H1 (cell line): ENCODE measurements around the gene KCNK3. TPM values are rescaled to one million over a fixed set of nuclear protein-coding genes. Genes with fewer than 3 reads are reported as not detected.

Experiments
- ATF2 ChIP-seq: IDR thresholded peaks from 2 replicates; pipeline ENCODE4 v1.6.1; 2012; ENCODE audit warnings: low read length, inconsistent platforms
- BCL11A ChIP-seq, 2 experiments: IDR thresholded peaks; one replicate each; pipeline ENCODE4 v1.6.1; 2011; ENCODE audit warnings: low read depth in 2 of 2, low read length in 2 of 2, mild to moderate bottlenecking in 2 of 2
- CBX5 ChIP-seq: fragments of 300-800, 300-1000 bp; sonication (generic); IDR thresholded peaks from 2 replicates; pipeline ENCODE4 v1.7.1; 2016; ENCODE audit warnings: antibody characterized with exemption, low read length, low read depth
- CTCF ChIP-seq, 3 experiments: IDR thresholded peaks; 1 replicate in 2 of 3; 2 replicates in 1 of 3; pipeline versions ENCODE4 v1.5.1 to v1.6.1; 2011; ENCODE audit warnings: low read length in 3 of 3, mild to moderate bottlenecking in 3 of 3, inconsistent platforms in 2 of 3, low read depth in 1 of 3, moderate library complexity in 1 of 3; ENCODE audit not compliant: insufficient read depth in 1 of 3; ENCODE audit errors: control extremely low read depth in 1 of 3
- GABPA ChIP-seq: IDR thresholded peaks from 2 replicates; pipeline ENCODE4 v1.6.1; 2011; ENCODE audit warnings: mild to moderate bottlenecking, low read length, moderate library complexity, borderline replicate concordance; ENCODE audit not compliant: insufficient read depth
- HDAC2 ChIP-seq, 2 experiments: fragments of 300-600 bp in 1 of 2; sonication (generic) in 1 of 2; IDR thresholded peaks; 2 replicates each; pipeline ENCODE4 v1.6.1; 2011 to 2012; ENCODE audit warnings: low read depth in 2 of 2, low read length in 2 of 2, mild to moderate bottlenecking in 2 of 2, moderate library complexity in 2 of 2, borderline replicate concordance in 1 of 2, inconsistent platforms in 1 of 2
- JUND ChIP-seq: IDR thresholded peaks from 2 replicates; pipeline ENCODE4 v1.6.1; 2011; ENCODE audit warnings: mild to moderate bottlenecking, improper control_type of control experiment, low read length
- KDM1A ChIP-seq: fragments of 200-600, 300-600 bp; sonication (generic); IDR thresholded peaks from 2 replicates; pipeline ENCODE4 v1.7.1; 2016; ENCODE audit warnings: mild to moderate bottlenecking, low read length, borderline replicate concordance
- KDM5A ChIP-seq: fragments of 200-600 bp; IDR thresholded peaks from 2 replicates; pipeline ENCODE4 v1.7.1; 2012; ENCODE audit warnings: mild to moderate bottlenecking, low read length, inconsistent platforms, mixed read lengths
- MAFK ChIP-seq: IDR thresholded peaks from 2 replicates; pipeline ENCODE4 v1.6.1; 2012; ENCODE audit warnings: low read depth, mild to moderate bottlenecking, improper control_type of control experiment, low read length
- NRF1 ChIP-seq: IDR thresholded peaks from 2 replicates; pipeline ENCODE4 v1.6.1; 2011; ENCODE audit warnings: mild to moderate bottlenecking, low read depth, low read length, improper control_type of control experiment
- PHF8 ChIP-seq: fragments of 200-600 bp; sonication (generic); conservative IDR thresholded peaks from 2 replicates; pipeline ENCODE4 v1.7.1; 2012; ENCODE audit warnings: low read depth, mild to moderate bottlenecking, inconsistent platforms, low read length, moderate library complexity
- POLR2AphosphoS5 ChIP-seq: IDR thresholded peaks from 2 replicates; pipeline ENCODE4 v1.6.1; 2011; ENCODE audit warnings: low read depth, low read length
- SIN3A ChIP-seq, 2 experiments: IDR thresholded peaks in 1 of 2; conservative IDR thresholded peaks in 1 of 2; 2 replicates each; pipeline ENCODE4 v1.6.1; 2011 to 2012; ENCODE audit warnings: low read length in 2 of 2, improper control_type of control experiment in 1 of 2, low read depth in 1 of 2, mild to moderate bottlenecking in 1 of 2
- SP1 ChIP-seq: IDR thresholded peaks from 2 replicates; pipeline ENCODE4 v1.6.1; 2011; ENCODE audit warnings: low read depth, low read length
- TAF1 ChIP-seq: IDR thresholded peaks from 2 replicates; pipeline ENCODE4 v1.6.1; 2011; ENCODE audit warnings: mild to moderate bottlenecking, low read depth, low read length
- TBP ChIP-seq: IDR thresholded peaks from 2 replicates; pipeline ENCODE4 v1.6.1; 2011; ENCODE audit warnings: low read depth, low read length, improper control_type of control experiment
- TEAD4 ChIP-seq: IDR thresholded peaks from 2 replicates; pipeline ENCODE4 v1.6.1; 2012; ENCODE audit warnings: low read depth, low read length, inconsistent platforms, mixed read lengths
- YY1 ChIP-seq: IDR thresholded peaks from 2 replicates; pipeline ENCODE4 v1.6.1; 2011; ENCODE audit warnings: low read depth, mild to moderate bottlenecking, low read length
- polyA plus RNA-seq, 7 experiments: library from polyadenylated mRNA; depleted of rRNA in 3 of 7; stranded (reverse) in 5 of 7; unstranded in 2 of 7; fragments of >200 nt in 5 of 7; fragments of 200-250 nt in 2 of 7; gene quantifications; 1 replicate in 5 of 7; 2 replicates in 1 of 7; 4 replicates in 1 of 7; pipeline versions ENCODE4 v1.2.1 to v1.2.3, GENCODE V29; 2011 to 2013; ENCODE audit warnings: missing spikeins in 2 of 7, mixed read lengths in 2 of 7
- total RNA-seq: library from RNA; stranded (reverse); fragmentation: NEBNext Ultra II Directional; extraction: Animal tissue kit (Norgen Biotek cat#: 25700); gene quantifications from 2 replicates; pipeline ENCODE4 v1.2.1, GENCODE V29; 2021

Gene KCNK3
- total and polyA plus RNA-seq, 2 of the 8 experiments (the other 6 are each of a cell fraction or from before 2014, with no cell fraction given), result 0.29 to 0.30 TPM

DNA sequence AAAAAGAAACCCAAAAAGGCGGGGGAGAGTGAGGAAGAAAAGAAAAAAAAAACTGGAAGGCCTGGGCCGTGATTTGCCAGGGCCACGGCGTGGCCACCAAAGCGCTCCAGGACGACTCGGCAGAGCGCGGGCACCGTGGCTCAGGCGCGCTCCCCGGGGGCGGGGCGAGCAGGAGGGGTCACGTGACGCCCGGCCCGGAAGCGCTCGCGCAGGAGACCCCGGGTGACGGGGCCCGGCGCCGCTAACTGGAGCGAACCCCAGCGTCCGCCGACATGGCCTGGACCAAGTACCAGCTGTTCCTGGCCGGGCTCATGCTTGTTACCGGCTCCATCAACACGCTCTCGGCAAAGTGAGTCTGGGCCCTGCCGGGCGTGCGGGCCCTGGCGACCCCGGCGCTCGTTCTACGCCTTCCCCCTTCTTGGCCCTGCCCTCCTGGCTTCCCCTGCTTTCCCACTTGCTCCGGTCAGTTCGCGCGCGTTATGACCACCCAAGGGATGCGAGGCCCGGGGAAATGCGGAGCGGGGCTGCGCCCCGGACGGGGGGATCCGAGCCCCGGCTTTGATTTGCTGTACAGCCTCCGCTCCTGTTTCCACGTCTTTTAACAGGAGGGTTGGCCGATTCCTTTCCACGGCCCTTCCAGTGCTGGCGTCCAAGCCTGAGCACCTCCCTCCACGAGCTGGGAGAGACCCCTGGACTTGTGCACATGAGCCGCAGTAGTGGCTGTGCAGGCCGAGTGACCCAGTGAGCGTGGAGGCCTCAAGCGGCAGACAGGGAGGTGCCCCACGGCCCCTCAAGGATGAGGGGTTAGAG, 71.8 kb downstream of the KCNK3 start, which contains the start of gene SLC35F6 (continued):
- TF ChIP-seq PHF8, result peak; percentile 79
- no peak for TF ChIP-seq TEAD4
- TF ChIP-seq HDAC2 (IDR thresholded peaks at IDR 0.05; ENCODE audit: borderline replicate concordance in 1 of 2, low read depth in 2 of 2, low read length in 2 of 2), result 0 out of 4 replicates have a peak, but pooled peaks of 1 of the 2 experiments have one; percentile 21
- TF ChIP-seq CBX5, result no peak
- TF ChIP-seq YY1, result no peak; the same call in 1 of the 2 replicates
- TF ChIP-seq NRF1, result 0 out of 2 replicates have a peak, but pooled peaks have one; percentile 6
- TF ChIP-seq ATF2, result no peak
- no peak for TF ChIP-seq MAFK
- no peak for TF ChIP-seq SP1
- peak; percentile 52 for TF ChIP-seq TAF1
- no peak for TF ChIP-seq TBP
- TF ChIP-seq BCL11A (IDR thresholded peaks at IDR 0.05; ENCODE audit: low read depth in 2 of 2, low read length in 2 of 2), result no peak
- TF ChIP-seq POLR2AphosphoS5, result peak; percentile 67
- no peak for TF ChIP-seq CTCF (IDR thresholded peaks at IDR 0.05; ENCODE audit: control extremely low read depth in 1 of 3, insufficient read depth in 1 of 3, low read depth in 1 of 3, low read length in 3 of 3)
- TF ChIP-seq KDM1A, result no peak
- no peak for TF ChIP-seq JUND
- TF ChIP-seq KDM5A, result no peak
- 0 out of 2 replicates have a peak, but pooled peaks have one; percentile 55 for TF ChIP-seq GABPA
- peak in 1 of 2 experiments; percentile 76; a peak in 2 of 4 replicates for TF ChIP-seq SIN3A (conservative IDR thresholded peaks at IDR 0.05 in 1 of 2, IDR thresholded peaks at IDR 0.05 in 1 of 2; ENCODE audit: low read depth in 1 of 2, low read length in 2 of 2)
